Lower lobe of right lung (tissue), 2 donors: ENCODE data around the gene LRRC4C. TPM values are rescaled to one million over a fixed set of nuclear protein-coding genes. Genes with fewer than 3 reads are reported as not detected.

Experiments
- ATAC-seq, 2 donors: fragments of 200-7000 bp; cut with Tn5 transposase; one replicate each; pipeline ENCODE4 v1.9.1; 2020 to 2022; ENCODE audit warnings: mild to moderate bottlenecking in 2 of 2, moderate library complexity in 2 of 2
- DNase-seq: peaks from one replicate; pipeline ENCODE4 v3.0.0-alpha.2; 2020
- H3K27ac ChIP-seq: fragments of 200-600 bp; one replicate; pipeline ENCODE4 v1.8.0; 2022
- H3K27me3 ChIP-seq: fragments of 200-600 bp; one replicate; pipeline ENCODE4 v1.8.0; 2022; ENCODE audit warnings: low read depth
- H3K36me3 ChIP-seq: fragments of 200-600 bp; one replicate; pipeline ENCODE4 v1.8.0; 2022; ENCODE audit warnings: mild to moderate bottlenecking
- H3K4me1 ChIP-seq: fragments of 200-600 bp; one replicate; pipeline ENCODE4 v1.8.0; 2022
- H3K4me3 ChIP-seq: fragments of 200-600 bp; one replicate; pipeline ENCODE4 v1.8.0; 2022; ENCODE audit warnings: mild to moderate bottlenecking
- H3K9me3 ChIP-seq: fragments of 200-600 bp; one replicate; pipeline ENCODE4 v1.8.0; 2022
- intact Hi-C: fragments of 100-400 bp; cut with DNase I; formaldehyde crosslinking; loops from one replicate; pipeline ENCODE4 v1.11.0; 2022
- total RNA-seq: library from RNA; stranded (reverse); fragmentation: NEBNext Ultra II Directional; extraction: Animal tissue kit (Norgen Biotek cat#: 25700); gene quantifications from one replicate; pipeline ENCODE4 v1.2.1, GENCODE V29; 2021
- TF ChIP-seq, protein P1 (sequence below): fragments of 200-600 bp; IDR thresholded peaks from one replicate; pipeline ENCODE4 v1.8.0; 2022; ENCODE audit warnings: antibody characterized with exemption, mild to moderate bottlenecking
- donor health status: DM: no; HTN: yes; CAD: no; lungs with severe emphysema.

The LRRC4C gene
- total RNA-seq, 1 donor from 2014 or later: 0.86 TPM

- TF ChIP-seq, protein P1, sequence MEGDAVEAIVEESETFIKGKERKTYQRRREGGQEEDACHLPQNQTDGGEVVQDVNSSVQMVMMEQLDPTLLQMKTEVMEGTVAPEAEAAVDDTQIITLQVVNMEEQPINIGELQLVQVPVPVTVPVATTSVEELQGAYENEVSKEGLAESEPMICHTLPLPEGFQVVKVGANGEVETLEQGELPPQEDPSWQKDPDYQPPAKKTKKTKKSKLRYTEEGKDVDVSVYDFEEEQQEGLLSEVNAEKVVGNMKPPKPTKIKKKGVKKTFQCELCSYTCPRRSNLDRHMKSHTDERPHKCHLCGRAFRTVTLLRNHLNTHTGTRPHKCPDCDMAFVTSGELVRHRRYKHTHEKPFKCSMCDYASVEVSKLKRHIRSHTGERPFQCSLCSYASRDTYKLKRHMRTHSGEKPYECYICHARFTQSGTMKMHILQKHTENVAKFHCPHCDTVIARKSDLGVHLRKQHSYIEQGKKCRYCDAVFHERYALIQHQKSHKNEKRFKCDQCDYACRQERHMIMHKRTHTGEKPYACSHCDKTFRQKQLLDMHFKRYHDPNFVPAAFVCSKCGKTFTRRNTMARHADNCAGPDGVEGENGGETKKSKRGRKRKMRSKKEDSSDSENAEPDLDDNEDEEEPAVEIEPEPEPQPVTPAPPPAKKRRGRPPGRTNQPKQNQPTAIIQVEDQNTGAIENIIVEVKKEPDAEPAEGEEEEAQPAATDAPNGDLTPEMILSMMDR: no peak
- Histone ChIP-seq H3K27me3 (no peaks in the 10 kb centered on the region), H3K4me3 (no peak overlapping the region), H3K27ac (no peak overlapping the region), H3K36me3 (no peaks in the 10 kb centered on the region), H3K4me1 (no peaks in the 10 kb centered on the region), H3K9me3 (no peaks in the 10 kb centered on the region)
- ATAC-seq (no peak), DNase-seq (no peak)
- intact Hi-C loops: no loop called here
Observed at GRCh38 chr11:40688369-40688768, 771.1 kb downstream of the LRRC4C start.

DNA sequence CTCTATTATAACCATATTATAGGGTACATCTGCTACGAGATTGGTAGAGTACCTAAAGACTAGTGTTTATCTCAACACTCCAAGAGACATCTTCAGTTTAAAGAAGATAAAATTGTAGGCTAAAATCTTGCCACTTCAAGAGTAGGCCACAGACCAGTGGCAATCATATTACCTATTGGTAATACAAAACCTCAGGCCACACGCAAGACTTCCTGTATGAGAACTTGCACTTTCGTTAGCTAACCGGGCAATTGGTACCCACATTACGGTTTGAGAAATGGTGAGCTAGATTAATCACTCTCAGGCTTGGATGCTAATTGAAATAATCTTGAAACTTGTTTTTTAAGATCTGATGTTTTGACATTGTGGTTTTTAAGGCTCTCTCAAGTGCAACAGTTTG is 772.7 kb downstream of the LRRC4C start:
- H3K27me3 ChIP-seq: no peaks in the 10 kb centered on the region
- H3K9me3 ChIP-seq: no peaks in the 10 kb centered on the region
- no peak for DNase-seq
- H3K36me3 ChIP-seq: no peaks in the 10 kb centered on the region
- ATAC-seq: no peak
- no peaks in the 10 kb centered on the region for H3K4me1 ChIP-seq
- H3K4me3 ChIP-seq: no peak overlapping the region
- intact Hi-C loops: no loop called here
- TF ChIP-seq, protein P1: no peak
- H3K27ac ChIP-seq: no peak overlapping the region

DNA sequence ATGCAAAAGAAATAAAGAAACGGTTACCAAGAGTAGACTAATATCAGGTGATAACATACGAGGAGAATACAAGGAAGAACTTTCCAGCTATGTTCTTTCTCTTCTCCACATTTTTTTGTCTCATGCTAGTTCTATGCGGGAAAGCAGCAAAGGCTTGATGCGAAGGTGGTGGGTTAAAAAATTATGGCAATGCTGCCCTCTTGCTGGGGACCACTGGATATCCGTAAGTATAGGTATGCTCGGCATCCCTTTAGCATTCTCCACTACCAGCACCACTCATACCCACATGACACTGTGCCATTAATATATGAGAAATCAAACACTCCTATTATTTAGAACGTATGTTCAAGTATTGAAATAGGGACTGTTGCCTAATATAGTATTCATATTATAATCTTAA is 776.4 kb downstream of the LRRC4C start:
- ATAC-seq (no peak), DNase-seq (no peak)
- Histone ChIP-seq H3K27ac (no peak overlapping the region), H3K27me3 (no peaks in the 10 kb centered on the region), H3K4me1 (no peaks in the 10 kb centered on the region), H3K9me3 (no peaks in the 10 kb centered on the region), H3K36me3 (no peaks in the 10 kb centered on the region), H3K4me3 (no peak overlapping the region)
- intact Hi-C loops: no loop called here
- TF ChIP-seq, protein P1: no peak

DNA sequence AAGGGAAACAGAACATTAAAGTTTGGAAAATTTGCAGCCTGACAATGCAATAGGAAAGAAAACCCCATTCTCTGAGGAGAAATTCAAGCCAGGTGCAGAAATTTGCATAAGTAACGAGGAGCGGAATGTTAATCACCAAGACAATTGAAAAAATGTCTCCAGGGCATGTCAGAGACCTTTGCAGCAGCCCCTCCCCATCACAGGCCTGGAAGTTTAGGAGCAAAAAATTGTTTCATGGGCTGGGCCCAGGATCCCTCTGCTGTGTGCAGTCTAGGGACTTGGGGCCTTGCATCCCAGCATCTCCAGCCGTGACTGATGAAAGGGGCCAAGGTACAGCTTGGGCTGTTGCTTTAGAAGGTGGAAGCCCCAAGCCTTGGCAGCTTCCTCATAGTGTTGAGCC is 780.2 kb downstream of the LRRC4C start:
- no peaks in the 10 kb centered on the region for H3K36me3 ChIP-seq
- no peak overlapping the region for H3K4me3 ChIP-seq
- no peaks in the 10 kb centered on the region for H3K9me3 ChIP-seq
- H3K4me1 ChIP-seq: no peaks in the 10 kb centered on the region
- TF ChIP-seq, protein P1: no peak
- DNase-seq (no peak), ATAC-seq (no peak)
- H3K27ac ChIP-seq: no peak overlapping the region
- intact Hi-C loops: no loop called here
- H3K27me3 ChIP-seq: no peaks in the 10 kb centered on the region

- Histone ChIP-seq H3K36me3 (no peaks in the 10 kb centered on the region), H3K27ac (no peak overlapping the region), H3K27me3 (no peaks in the 10 kb centered on the region), H3K9me3 (peaks cover 12% of the 10 kb centered on the region), H3K4me1 (no peaks in the 10 kb centered on the region), H3K4me3 (no peak overlapping the region)
- ATAC-seq (no peak), DNase-seq (no peak)
- TF ChIP-seq, protein P1: no peak
- intact Hi-C loops: no loop called here
Observed at GRCh38 chr11:40647295-40647694, 812.2 kb downstream of the LRRC4C start.

- DNase-seq (no peak), ATAC-seq (no peak)
- no peaks in the 10 kb centered on the region for H3K4me1 ChIP-seq
- no peaks in the 10 kb centered on the region for H3K9me3 ChIP-seq
- H3K4me3 ChIP-seq: no peak overlapping the region
- intact Hi-C loops: no loop called here
- no peak overlapping the region for H3K27ac ChIP-seq
- H3K36me3 ChIP-seq: no peaks in the 10 kb centered on the region
- TF ChIP-seq, protein P1: no peak
- H3K27me3 ChIP-seq: no peaks in the 10 kb centered on the region
Observed at GRCh38 chr11:40642284-40642683, 817.2 kb downstream of the LRRC4C start.
